A549 (cell line): ENCODE measurements around the gene VDR. TPM values are rescaled to one million over a fixed set of nuclear protein-coding genes. Genes with fewer than 3 reads are reported as not detected.

ENCODE experiments used
- ATAC-seq, 2 experiments: fragments of 200-7000 bp in 1 of 2; fragments of >200 bp in 1 of 2; cut with Nextera tagmentation in 1 of 2; cut with Tn5 transposase in 1 of 2; 3 replicates each; pipeline versions ENCODE4 v1.8.0 to v1.9.1; 2018 to 2020; ENCODE audit warnings: mild to moderate bottlenecking in 1 of 2, moderate library complexity in 1 of 2
- CTCF ChIA-PET: fragments of 300-600 bp; sonication (Branson Sonifier 250); formaldehyde crosslinking; extraction: SDS; loops from one replicate; lab custom pipeline; 2021; ENCODE audit warnings: antibody characterized with exemption, inconsistent platforms; lab: Yijun Ruan, JAX
- POLR2A ChIA-PET: fragments of 350-600 bp; formaldehyde crosslinking; extraction: SDS; loops from one replicate; lab custom pipeline; 2021; ENCODE audit warnings: antibody characterized with exemption, inconsistent platforms; lab: Yijun Ruan, JAX
- DNase-seq, 2 experiments: peaks; one replicate each; pipeline versions ENCODE4 v3.0.0 to v3.0.0-alpha.2; 2011 to 2016; ENCODE audit warnings: low read depth in 1 of 2, low spot score in 1 of 2
- FAIRE-seq: peaks from 2 replicates; lab custom pipeline; 2011; peaks lifted over from hg19 to GRCh38; lab: Jason Lieb, UNC
- H3K27ac ChIP-seq, 2 experiments: fragments of >200 bp; sonication (Bioruptor Twin); formaldehyde crosslinking; 3 replicates each; pipeline ENCODE4 v1.5.1; 2016 to 2017
- H3K4me1 ChIP-seq: fragments of >200 bp; sonication (Bioruptor Twin); formaldehyde crosslinking; 3 replicates; pipeline ENCODE4 v1.6.1; 2016
- H3K4me2 ChIP-seq: fragments of >200 bp; sonication (Bioruptor Twin); formaldehyde crosslinking; 3 replicates; pipeline ENCODE4 v1.6.1; 2016
- H3K4me3 ChIP-seq: fragments of >200 bp; sonication (Bioruptor Twin); formaldehyde crosslinking; 3 replicates; pipeline ENCODE4 v1.5.1; 2016
- H3K9me3 ChIP-seq: fragments of >200 bp; sonication (Bioruptor Twin); formaldehyde crosslinking; 3 replicates; pipeline ENCODE4 v1.6.1; 2016
- BHLHE40 ChIP-seq: IDR thresholded peaks from 2 replicates; pipeline ENCODE4 v1.6.1; 2012; ENCODE audit warnings: low read depth, low read length, inconsistent platforms
- CEBPB ChIP-seq, 2 experiments: fragments of >200 bp in 1 of 2; sonication (Bioruptor Twin) in 1 of 2; formaldehyde crosslinking in 1 of 2; IDR thresholded peaks; 2 replicates each; pipeline ENCODE4 v1.6.1; 2012 to 2016
- CHD2 ChIP-seq: fragments of 150-350 bp; IDR thresholded peaks from 2 replicates; pipeline ENCODE4 v1.6.1; 2014; ENCODE audit warnings: low read length; ENCODE audit not compliant: partially characterized antibody
- CHD4 ChIP-seq: fragments of 200-600 bp; sonication (generic); IDR thresholded peaks from 2 replicates; pipeline ENCODE4 v1.6.1; 2016; ENCODE audit warnings: antibody characterized with exemption, mild to moderate bottlenecking, borderline replicate concordance
- ESRRA ChIP-seq: fragments of 150-350 bp; IDR thresholded peaks from 2 replicates; pipeline ENCODE4 v1.6.1; 2014; ENCODE audit warnings: mild to moderate bottlenecking, low read length, borderline replicate concordance
- FOSB ChIP-seq: fragments of 250-450 bp; sonication (Bioruptor Pico); IDR thresholded peaks from 2 replicates; pipeline ENCODE4 v1.5.0; 2020; ENCODE audit warnings: mild to moderate bottlenecking, moderate library complexity
- FOSL2 ChIP-seq, 2 experiments: fragments of 450-650 bp in 1 of 2; fragments of >200 bp in 1 of 2; sonication (Bioruptor Twin) in 1 of 2; formaldehyde crosslinking; IDR thresholded peaks; 2 replicates each; pipeline versions ENCODE4 v1.5.0 to v1.6.1; 2016 to 2020; ENCODE audit warnings: mild to moderate bottlenecking in 1 of 2, moderate library complexity in 1 of 2
- HDAC2 ChIP-seq: fragments of 200-600 bp; sonication (generic); IDR thresholded peaks from 2 replicates; pipeline ENCODE4 v1.6.1; 2016
- HOXA7 ChIP-seq: fragments of 250-450 bp; sonication (Bioruptor Pico); IDR thresholded peaks from 2 replicates; pipeline ENCODE4 v1.5.0; 2020; ENCODE audit warnings: mild to moderate bottlenecking, moderate library complexity
- HOXB13 ChIP-seq: fragments of 250-450 bp; sonication (Bioruptor Pico); IDR thresholded peaks from 2 replicates; pipeline ENCODE4 v1.5.0; 2020; ENCODE audit warnings: low read depth, mild to moderate bottlenecking, moderate library complexity
- HOXB5 ChIP-seq: fragments of 250-450 bp; sonication (Bioruptor Pico); IDR thresholded peaks from 2 replicates; pipeline ENCODE4 v1.5.0; 2020; ENCODE audit warnings: mild to moderate bottlenecking, moderate library complexity
- JUN ChIP-seq, 2 experiments: fragments of >200 bp; sonication (Bioruptor Twin); formaldehyde crosslinking; IDR thresholded peaks; 2 replicates in 1 of 2; 3 replicates in 1 of 2; pipeline ENCODE4 v1.6.1; 2016 to 2017
- KDM5A ChIP-seq: fragments of 200-600 bp; sonication (generic); IDR thresholded peaks from 2 replicates; pipeline ENCODE4 v1.6.1; 2016; ENCODE audit warnings: antibody characterized with exemption, mild to moderate bottlenecking
- MAFK ChIP-seq: fragments of 450-650 bp; IDR thresholded peaks from 2 replicates; pipeline ENCODE4 v1.6.1; 2014; ENCODE audit not compliant: partially characterized antibody
- NPAS2 ChIP-seq: fragments of 250-450 bp; sonication (Bioruptor Pico); IDR thresholded peaks from 2 replicates; pipeline ENCODE4 v1.8.0; 2022; ENCODE audit warnings: mild to moderate bottlenecking, moderate library complexity, borderline replicate concordance
- PHF8 ChIP-seq: fragments of 200-600 bp; sonication (generic); IDR thresholded peaks from 2 replicates; pipeline ENCODE4 v1.6.1; 2016; ENCODE audit warnings: low read depth, mild to moderate bottlenecking, antibody characterized with exemption, moderate library complexity, borderline replicate concordance
- RAD21 ChIP-seq, 2 experiments: fragments of >200 bp in 1 of 2; sonication (Bioruptor Twin) in 1 of 2; formaldehyde crosslinking in 1 of 2; IDR thresholded peaks in 1 of 2; conservative IDR thresholded peaks in 1 of 2; 2 replicates in 1 of 2; 3 replicates in 1 of 2; pipeline ENCODE4 v1.6.1; 2012 to 2018; ENCODE audit warnings: inconsistent platforms in 1 of 2
- RARB ChIP-seq: fragments of 250-450 bp; sonication (Bioruptor Pico); IDR thresholded peaks from 2 replicates; pipeline ENCODE4 v1.8.0; 2021; ENCODE audit warnings: mild to moderate bottlenecking, moderate library complexity
- RNF2 ChIP-seq: fragments of 200-600 bp; sonication (generic); IDR thresholded peaks from 2 replicates; pipeline ENCODE4 v1.6.1; 2016; ENCODE audit warnings: low read depth, mild to moderate bottlenecking, antibody characterized with exemption, moderate library complexity, borderline replicate concordance
- SMC3 ChIP-seq: fragments of >200 bp; sonication (Bioruptor Twin); formaldehyde crosslinking; IDR thresholded peaks from 3 replicates; pipeline ENCODE4 v1.6.1; 2018; ENCODE audit warnings: inconsistent platforms
- ZC3H11A ChIP-seq: fragments of 450-650 bp; IDR thresholded peaks from 2 replicates; pipeline ENCODE4 v1.6.1; 2014; ENCODE audit warnings: antibody characterized with exemption, mild to moderate bottlenecking
- ZSCAN20 ChIP-seq: fragments of 250-450 bp; sonication (Bioruptor Pico); IDR thresholded peaks from 2 replicates; pipeline ENCODE4 v1.8.0; 2022; ENCODE audit warnings: mild to moderate bottlenecking, moderate library complexity
- WGBS: methylation state at CpG from one replicate; pipeline ENCODE4 v1.1.6; 2017; ENCODE audit errors: missing lambda C conversion rate; 5-methylcytosine and 5-hydroxymethylcytosine counted together
- polyA plus RNA-seq, 4 experiments: library from polyadenylated mRNA; depleted of rRNA in 3 of 4; stranded (reverse); fragments of >200 nt; fragmentation: RNase III in 1 of 4; extraction: RNeasy Plus Mini Kit Qiagen cat#74134 plus additional on column Dnase treatment in 1 of 4; gene quantifications; 2 replicates in 3 of 4; 3 replicates in 1 of 4; pipeline ENCODE4 v1.2.3, GENCODE V29; 2011 to 2017
- TF ChIP-seq, protein P1 (sequence below): fragments of >200 bp; sonication (Bioruptor Twin); formaldehyde crosslinking; IDR thresholded peaks from 2 replicates; pipeline ENCODE4 v1.6.1; 2016
- TF ChIP-seq, protein P2 (sequence below): fragments of 200-600 bp; sonication (generic); IDR thresholded peaks from 2 replicates; pipeline ENCODE4 v1.6.1; 2016; ENCODE audit warnings: antibody characterized with exemption, mild to moderate bottlenecking, moderate library complexity
- TF ChIP-seq, protein P3 (sequence below): IDR thresholded peaks from 2 replicates; pipeline ENCODE4 v1.6.1; 2012
- TF ChIP-seq, protein P4 (sequence below): fragments of 450-650 bp; IDR thresholded peaks from 2 replicates; pipeline ENCODE4 v1.6.1; 2014; ENCODE audit warnings: antibody characterized with exemption

VDR gene
- polyA plus RNA-seq, 2 of the 4 experiments (the other 2 are of a cell fraction): 1.9 to 2.1 TPM

DNA sequence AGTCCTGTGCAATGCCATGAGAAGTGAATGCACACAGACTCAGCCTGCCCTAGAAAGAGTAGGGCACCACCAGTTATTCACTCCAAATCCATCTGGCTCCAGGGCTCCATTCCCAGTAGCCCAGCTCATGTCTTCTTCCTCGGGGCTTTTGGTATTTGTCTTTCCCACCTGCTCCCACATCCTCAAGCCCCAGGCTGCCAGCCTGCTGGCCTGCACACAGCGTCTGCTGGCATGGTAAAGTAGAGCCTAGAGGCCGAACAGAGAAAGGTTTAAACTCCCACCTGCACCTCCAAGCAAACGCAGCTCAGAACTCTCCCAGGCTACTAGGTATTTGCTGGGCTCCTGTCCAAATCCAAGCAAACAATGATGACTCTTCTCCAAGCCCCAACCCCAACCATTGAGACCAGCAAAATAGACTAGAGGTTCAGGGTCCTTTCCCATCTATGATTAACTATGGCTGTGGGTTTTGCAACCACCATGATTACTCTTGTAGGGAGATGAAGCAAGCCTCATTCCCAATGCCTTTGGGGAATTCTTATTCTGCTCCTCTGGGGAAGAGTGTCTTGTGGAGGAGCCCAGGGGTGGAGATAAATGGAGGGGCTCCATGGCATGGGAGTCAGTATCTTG lies 5.2 kb upstream of the VDR start (continued):
- TF ChIP-seq ESRRA: no peak
- no peak for TF ChIP-seq SMC3
- TF ChIP-seq PHF8: no peak
- TF ChIP-seq, protein P1, sequence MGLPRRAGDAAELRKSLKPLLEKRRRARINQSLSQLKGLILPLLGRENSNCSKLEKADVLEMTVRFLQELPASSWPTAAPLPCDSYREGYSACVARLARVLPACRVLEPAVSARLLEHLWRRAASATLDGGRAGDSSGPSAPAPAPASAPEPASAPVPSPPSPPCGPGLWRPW: no peak
- TF ChIP-seq, protein P2, sequence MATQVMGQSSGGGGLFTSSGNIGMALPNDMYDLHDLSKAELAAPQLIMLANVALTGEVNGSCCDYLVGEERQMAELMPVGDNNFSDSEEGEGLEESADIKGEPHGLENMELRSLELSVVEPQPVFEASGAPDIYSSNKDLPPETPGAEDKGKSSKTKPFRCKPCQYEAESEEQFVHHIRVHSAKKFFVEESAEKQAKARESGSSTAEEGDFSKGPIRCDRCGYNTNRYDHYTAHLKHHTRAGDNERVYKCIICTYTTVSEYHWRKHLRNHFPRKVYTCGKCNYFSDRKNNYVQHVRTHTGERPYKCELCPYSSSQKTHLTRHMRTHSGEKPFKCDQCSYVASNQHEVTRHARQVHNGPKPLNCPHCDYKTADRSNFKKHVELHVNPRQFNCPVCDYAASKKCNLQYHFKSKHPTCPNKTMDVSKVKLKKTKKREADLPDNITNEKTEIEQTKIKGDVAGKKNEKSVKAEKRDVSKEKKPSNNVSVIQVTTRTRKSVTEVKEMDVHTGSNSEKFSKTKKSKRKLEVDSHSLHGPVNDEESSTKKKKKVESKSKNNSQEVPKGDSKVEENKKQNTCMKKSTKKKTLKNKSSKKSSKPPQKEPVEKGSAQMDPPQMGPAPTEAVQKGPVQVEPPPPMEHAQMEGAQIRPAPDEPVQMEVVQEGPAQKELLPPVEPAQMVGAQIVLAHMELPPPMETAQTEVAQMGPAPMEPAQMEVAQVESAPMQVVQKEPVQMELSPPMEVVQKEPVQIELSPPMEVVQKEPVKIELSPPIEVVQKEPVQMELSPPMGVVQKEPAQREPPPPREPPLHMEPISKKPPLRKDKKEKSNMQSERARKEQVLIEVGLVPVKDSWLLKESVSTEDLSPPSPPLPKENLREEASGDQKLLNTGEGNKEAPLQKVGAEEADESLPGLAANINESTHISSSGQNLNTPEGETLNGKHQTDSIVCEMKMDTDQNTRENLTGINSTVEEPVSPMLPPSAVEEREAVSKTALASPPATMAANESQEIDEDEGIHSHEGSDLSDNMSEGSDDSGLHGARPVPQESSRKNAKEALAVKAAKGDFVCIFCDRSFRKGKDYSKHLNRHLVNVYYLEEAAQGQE: no peak
- no peak for TF ChIP-seq ZSCAN20

DNA sequence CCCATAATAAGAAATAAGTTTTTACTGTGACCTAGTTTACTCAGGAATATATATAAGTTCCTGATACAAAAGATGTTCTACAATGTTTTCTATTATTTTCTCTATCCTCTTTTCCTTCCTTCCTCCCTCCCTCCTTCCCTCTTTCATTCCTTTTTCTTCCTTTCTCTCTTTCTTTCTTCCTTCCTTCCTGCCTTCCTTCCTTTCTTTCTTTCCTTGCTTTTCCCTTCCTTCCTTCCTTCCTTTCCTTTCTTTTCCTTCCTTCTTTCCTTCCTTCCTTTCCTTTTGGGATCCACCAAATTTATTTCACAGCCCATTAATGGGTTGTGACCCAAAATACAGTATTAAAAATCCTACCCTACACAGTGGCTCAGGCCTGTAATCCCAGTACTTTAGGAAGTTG lies 3.9 kb upstream of the VDR start:
- peaks cover 11% of the 10 kb centered on the region for H3K4me1 ChIP-seq
- POLR2A ChIA-PET: no interaction called here

DNA sequence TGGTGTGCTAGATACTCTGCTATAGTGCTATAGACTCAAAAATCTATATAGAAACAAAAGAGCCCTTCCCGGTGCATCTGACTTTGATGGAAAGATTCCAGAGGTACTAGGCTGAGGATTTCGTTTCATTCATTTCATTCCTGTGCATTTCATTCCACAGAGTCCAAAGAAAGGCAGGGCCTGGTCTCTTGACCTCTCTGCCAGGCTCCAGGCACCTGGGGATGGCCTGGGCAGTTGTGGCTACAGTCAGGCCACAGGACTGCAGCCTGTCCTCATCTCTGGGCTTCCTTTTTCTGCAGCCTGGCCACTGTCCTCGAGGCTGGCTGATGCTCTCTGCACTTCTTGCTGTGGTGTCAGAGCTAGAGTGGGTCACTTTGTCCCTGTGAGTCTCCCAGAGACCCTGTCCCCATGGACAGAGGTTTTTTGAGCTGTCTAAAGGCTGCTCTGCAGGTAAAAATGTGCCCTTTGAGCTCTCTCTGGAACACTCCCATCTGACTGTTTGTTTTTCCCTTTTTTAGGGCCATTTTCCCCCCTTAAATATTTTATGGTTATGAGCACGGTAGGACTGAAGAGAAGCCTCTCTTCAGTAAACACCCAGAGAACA lies 3.2 kb upstream of the VDR start:
- CTCF ChIA-PET: interaction anchor here (1.0 kb wide), 1 partner anchor 9 kb away, joined by 5 read pairs; no protein-coding TSS in a partner anchor
- FAIRE-seq: no peak
- Histone ChIP-seq H3K4me1 (peaks cover 19% of the 10 kb centered on the region), H3K4me2 (no peak overlapping the region), H3K4me3 (no peak overlapping the region), H3K27ac (no peak overlapping the region), H3K9me3 (no peaks in the 10 kb centered on the region)
- POLR2A ChIA-PET: no interaction called here
- 18% methylated on average over 4 of the region's 4 CpGs for WGBS
- TF ChIP-seq CHD4 (no peak), JUN (IDR thresholded peaks at IDR 0.05) (no peak), ZC3H11A (no peak), CEBPB (IDR thresholded peaks at IDR 0.05) (no peak), MAFK (no peak), FOSB (CRISPR knock-in tag) (no peak), NPAS2 (CRISPR knock-in tag) (no peak), FOSL2 (IDR thresholded peaks at IDR 0.05) (no peak), FOSL2 (CRISPR knock-in tag; IDR thresholded peaks at IDR 0.05) (no peak), KDM5A (no peak), RAD21 (conservative IDR thresholded peaks at IDR 0.05 in 1 of 2, IDR thresholded peaks at IDR 0.05 in 1 of 2) (no peak)
- TF ChIP-seq, protein P2: no peak
- TF ChIP-seq, protein P3, sequence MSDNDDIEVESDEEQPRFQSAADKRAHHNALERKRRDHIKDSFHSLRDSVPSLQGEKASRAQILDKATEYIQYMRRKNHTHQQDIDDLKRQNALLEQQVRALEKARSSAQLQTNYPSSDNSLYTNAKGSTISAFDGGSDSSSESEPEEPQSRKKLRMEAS: no peak
- ATAC-seq: no peak
- DNase-seq: no peak

More for the DNA sequence above, 3.9 kb upstream of the VDR start:
- no peak for FAIRE-seq
- Histone ChIP-seq H3K4me3 (no peak overlapping the region), H3K27ac (no peak overlapping the region), H3K4me2 (no peak overlapping the region)
- CTCF ChIA-PET: interaction anchor here (0.7 to 1.0 kb wide), 2 partner anchors 10 to 13 kb away, joined by 3 to 5 read pairs; no protein-coding TSS in a partner anchor
- DNase-seq: no peak
- no peak for TF ChIP-seq BHLHE40
- TF ChIP-seq CHD2: no peak
- TF ChIP-seq NPAS2 (CRISPR knock-in tag): no peak
- TF ChIP-seq FOSL2 (IDR thresholded peaks at IDR 0.05): no peak
- no peak for TF ChIP-seq FOSL2 (CRISPR knock-in tag; IDR thresholded peaks at IDR 0.05)
- TF ChIP-seq HDAC2: no peak
- TF ChIP-seq HOXB13 (CRISPR knock-in tag): no peak
- no peak for TF ChIP-seq RARB
- no peak for TF ChIP-seq HOXB5 (CRISPR knock-in tag)
- TF ChIP-seq, protein P4, sequence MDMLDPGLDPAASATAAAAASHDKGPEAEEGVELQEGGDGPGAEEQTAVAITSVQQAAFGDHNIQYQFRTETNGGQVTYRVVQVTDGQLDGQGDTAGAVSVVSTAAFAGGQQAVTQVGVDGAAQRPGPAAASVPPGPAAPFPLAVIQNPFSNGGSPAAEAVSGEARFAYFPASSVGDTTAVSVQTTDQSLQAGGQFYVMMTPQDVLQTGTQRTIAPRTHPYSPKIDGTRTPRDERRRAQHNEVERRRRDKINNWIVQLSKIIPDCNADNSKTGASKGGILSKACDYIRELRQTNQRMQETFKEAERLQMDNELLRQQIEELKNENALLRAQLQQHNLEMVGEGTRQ: no peak
- TF ChIP-seq HOXA7: no peak
- no peak for TF ChIP-seq RNF2
- TF ChIP-seq, all 56 proteins: peak for 0
- H3K9me3 ChIP-seq: no peaks in the 10 kb centered on the region
- no peak for ATAC-seq
